Esophagus muscularis mucosa (tissue), 4 donors: ENCODE results near the gene ST6GAL2.

Experiments
- CTCF ChIP-seq, 3 experiments: fragments of 200-600 bp in 2 of 3; fragments of 450-650 bp in 1 of 3; sonication (generic) in 2 of 3; IDR thresholded peaks; one replicate each; pipeline ENCODE4 v1.5.1; 2017 to 2019; ENCODE audit warnings: antibody characterized with exemption in 3 of 3, mild to moderate bottlenecking in 2 of 3, moderate library complexity in 1 of 3
- EP300 ChIP-seq: sonication (generic); formaldehyde crosslinking; IDR thresholded peaks from one replicate; pipeline ENCODE4 v1.6.1; 2017; ENCODE audit warnings: antibody characterized with exemption
- POLR2A ChIP-seq: fragments of 450-650 bp; IDR thresholded peaks from one replicate; pipeline ENCODE4 v1.6.1; 2017; ENCODE audit warnings: antibody characterized with exemption, moderate library complexity, mild to moderate bottlenecking, low read depth
- POLR2AphosphoS5 ChIP-seq, 2 donors: sonication (generic); formaldehyde crosslinking; IDR thresholded peaks; one replicate each; pipeline ENCODE4 v1.6.1; 2017; ENCODE audit warnings: antibody characterized with exemption in 2 of 2

DNA sequence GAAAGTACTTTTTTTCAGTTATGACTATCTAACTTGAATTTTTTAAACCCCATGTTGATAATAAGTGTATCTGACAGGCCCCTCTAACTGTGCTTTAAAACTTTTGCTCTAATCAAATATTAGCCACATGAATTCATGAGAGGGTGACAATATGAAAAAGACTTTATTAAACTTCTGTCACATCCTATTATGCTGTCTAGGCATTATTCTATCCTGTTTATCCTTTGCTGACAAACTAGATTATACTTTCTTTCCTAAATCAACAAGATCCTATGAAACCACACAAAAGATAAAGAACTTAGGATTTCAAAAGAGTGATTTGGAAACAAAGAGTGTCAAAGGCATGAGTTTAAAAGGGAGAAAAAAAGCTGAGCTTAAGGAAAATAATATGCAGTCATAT is 57.8 kb downstream of the ST6GAL2 start:
- TF ChIP-seq CTCF (IDR thresholded peaks at IDR 0.05) = no peak
- no peak for TF ChIP-seq POLR2AphosphoS5 (IDR thresholded peaks at IDR 0.05)
- TF ChIP-seq EP300 = no peak
- TF ChIP-seq POLR2A = no peak
